ENCODE results near the gene N4BP2L2.

- no peak for TF ChIP-seq POLR2AphosphoS5 (IDR thresholded peaks at IDR 0.05; ENCODE audit: borderline replicate concordance, low read depth, low read length)
- TF ChIP-seq EZH2 (IDR thresholded peaks at IDR 0.05) = no peak
- no peak for TF ChIP-seq FOXP2 (optimal IDR thresholded peaks at IDR 0.05; ENCODE audit: control extremely low read depth, extremely low read length, insufficient read depth)
Measured at GRCh38 chr13:32414580-32414979, 124.0 kb downstream of the N4BP2L2 start.
